Measurements from ENCODE around the gene SCART1. TPM values are rescaled to one million over a fixed set of nuclear protein-coding genes. Genes with fewer than 3 reads are reported as not detected.

Gene SCART1
- polyA plus RNA-seq, 3 donors, result 2.1 to 3.9 (median 2.2) TPM

DNA sequence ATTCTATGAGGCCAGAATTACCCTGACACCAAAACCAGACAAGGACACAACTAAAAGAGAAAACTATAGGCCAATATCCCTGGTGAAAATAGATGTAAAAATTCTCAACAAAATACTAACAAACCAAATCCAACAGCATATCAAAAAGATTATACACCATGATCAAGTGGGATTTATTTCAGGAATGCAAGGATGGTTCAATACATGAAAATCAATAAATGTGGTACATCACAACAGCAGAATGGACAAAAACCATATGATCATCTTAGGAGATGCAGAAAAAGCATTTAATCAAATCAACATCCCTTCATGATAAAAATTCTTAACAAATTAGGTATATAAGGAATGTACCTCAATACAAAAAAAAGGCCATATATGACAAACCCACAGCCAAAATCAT lies 5.6 kb upstream of the SCART1 start:
- no peak for DNase-seq (ENCODE audit: extremely low read depth in 1 of 11, low read depth in 9 of 11, low spot score in 4 of 11)

GRCh38 chr10:133451346-133451745 lies 2.4 kb upstream of the SCART1 start:
- DNase-seq (ENCODE audit: extremely low read depth in 1 of 11, low read depth in 9 of 11, low spot score in 4 of 11), result no peak

DNA sequence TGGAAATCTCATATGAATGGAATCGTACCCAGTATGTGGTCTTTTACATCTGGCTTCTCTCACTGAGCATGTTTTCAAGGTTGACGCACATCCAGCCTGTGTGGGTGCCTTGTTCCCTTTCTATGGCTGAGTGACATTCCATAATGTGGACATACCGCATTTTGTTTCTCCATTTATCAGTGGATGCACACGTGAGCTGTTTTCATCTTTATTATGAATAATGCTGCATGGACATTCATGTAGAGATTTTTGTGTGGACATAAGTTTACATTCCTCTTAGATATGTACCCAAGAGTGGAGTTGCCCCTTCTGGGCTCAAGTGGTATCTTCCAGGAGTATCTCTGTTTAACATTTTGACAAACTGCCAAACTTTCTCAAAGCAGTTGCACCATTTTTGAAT lies 1.3 kb upstream of the SCART1 start:
- no peak for DNase-seq (ENCODE audit: extremely low read depth in 1 of 11, low read depth in 9 of 11, low spot score in 4 of 11)

GRCh38 chr10:133454204-133454893 lies 604 bp downstream of the SCART1 start:
- DNase-seq (ENCODE audit: extremely low read depth in 1 of 11, low read depth in 9 of 11, low spot score in 4 of 11), result no peak

DNA sequence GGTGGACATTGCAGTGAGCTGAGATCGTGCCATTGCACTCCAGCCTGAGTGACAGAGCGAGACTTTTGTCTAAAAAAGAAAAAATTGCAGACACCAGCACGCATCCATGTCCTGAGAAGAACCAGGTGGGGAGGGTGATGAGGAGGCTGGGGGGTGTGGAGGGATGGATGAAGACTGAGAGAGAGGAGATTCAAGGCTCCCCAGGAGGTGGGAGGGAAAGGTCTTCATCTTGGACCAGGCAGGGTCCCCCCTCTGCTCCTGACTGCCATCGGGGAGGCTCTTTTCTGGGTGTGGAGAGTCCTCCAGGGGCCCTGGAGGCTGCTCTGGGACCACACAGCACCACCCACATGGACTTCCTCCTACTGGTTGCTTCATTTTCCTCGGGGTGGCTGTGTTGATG lies 1.5 kb downstream of the SCART1 start:
- no peak for DNase-seq (ENCODE audit: extremely low read depth in 1 of 11, low read depth in 9 of 11, low spot score in 4 of 11)

GRCh38 chr10:133455611-133456031 lies 1.9 kb downstream of the SCART1 start:
- DNase-seq (ENCODE audit: extremely low read depth in 1 of 11, low read depth in 9 of 11, low spot score in 4 of 11), result no peak

- DNase-seq (ENCODE audit: extremely low read depth in 1 of 11, low read depth in 9 of 11, low spot score in 4 of 11), result no peak
Measured at GRCh38 chr10:133456041-133456951, 2.6 kb downstream of the SCART1 start.

- DNase-seq (ENCODE audit: extremely low read depth in 1 of 11, low read depth in 9 of 11, low spot score in 4 of 11), result no peak
Measured at GRCh38 chr10:133457100-133457841, 3.5 kb downstream of the SCART1 start.

DNA sequence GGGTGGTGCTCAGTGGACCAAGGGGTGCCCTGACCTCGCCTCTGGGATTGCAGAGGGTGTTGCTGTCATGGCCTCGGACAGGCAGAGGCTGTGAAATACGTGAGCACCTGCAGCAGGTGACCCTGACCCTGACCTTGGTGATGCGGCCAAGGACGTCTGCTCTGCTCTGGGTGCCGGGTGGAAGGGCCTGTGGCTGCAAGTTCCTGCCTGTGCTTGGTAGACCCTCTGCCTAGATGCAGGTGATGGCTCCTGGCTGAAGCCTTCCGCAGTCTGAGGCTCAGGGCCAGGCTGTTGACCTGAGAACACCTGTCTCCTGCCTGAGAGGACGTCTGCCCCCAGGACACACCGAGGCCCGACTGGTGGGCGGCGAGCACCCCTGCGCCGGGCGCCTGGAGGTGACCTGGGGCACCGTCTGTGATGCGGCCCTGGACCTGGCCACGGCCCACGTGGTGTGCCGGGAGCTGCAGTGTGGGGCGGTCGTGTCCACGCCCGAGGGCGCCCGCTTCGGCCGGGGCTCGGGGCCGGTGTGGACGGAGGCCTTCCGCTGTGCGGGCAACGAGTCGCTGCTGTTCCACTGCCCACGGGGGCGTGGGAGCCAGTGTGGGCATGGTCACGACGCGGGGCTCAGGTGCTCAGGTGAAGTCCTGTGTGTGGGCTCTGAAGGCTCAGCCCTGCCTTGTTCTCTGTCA lies 4.4 kb downstream of the SCART1 start:
- DNase-seq (ENCODE audit: extremely low read depth in 1 of 11, low read depth in 9 of 11, low spot score in 4 of 11), result no peak

GRCh38 chr10:133458710-133459453 lies 5.1 kb downstream of the SCART1 start:
- DNase-seq (ENCODE audit: extremely low read depth in 1 of 11, low read depth in 9 of 11, low spot score in 4 of 11), result no peak

DNA sequence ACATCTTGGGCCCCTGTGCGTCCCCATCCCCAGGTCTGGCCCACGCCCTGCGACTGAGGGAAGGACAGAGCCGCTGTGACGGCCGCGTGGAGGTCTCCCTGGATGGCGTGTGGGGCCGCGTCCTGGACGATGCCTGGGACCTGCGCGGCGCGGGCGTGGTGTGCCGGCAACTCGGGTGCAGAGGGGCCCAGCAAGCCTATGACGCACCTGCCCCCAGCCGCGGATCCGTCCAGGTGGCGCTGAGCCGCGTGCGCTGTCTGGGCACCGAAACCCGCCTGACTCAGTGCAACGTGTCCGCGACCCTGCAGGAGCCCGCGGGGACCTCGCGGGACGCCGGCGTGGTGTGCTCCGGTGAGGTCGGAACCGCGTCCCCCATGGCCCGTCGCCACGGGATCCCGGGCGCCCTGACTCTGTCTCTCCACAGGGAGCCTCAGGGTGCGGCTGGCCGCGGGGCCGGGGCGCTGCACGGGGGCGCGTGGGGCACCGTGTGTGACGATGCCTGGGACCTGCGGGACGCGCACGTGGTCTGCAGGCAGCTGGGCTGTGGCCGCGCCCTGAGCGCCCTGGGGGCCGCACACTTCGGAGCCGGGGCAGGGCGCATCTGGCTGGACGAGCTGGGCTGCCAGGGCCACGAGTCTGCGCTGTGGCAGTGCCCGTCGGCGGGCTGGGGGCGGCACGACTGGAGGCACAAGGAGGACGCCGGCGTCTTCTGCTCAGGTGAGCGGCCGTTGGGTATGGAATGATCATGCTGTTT lies 5.9 kb downstream of the SCART1 start:
- no peak for DNase-seq (ENCODE audit: extremely low read depth in 1 of 11, low read depth in 9 of 11, low spot score in 4 of 11)

DNA sequence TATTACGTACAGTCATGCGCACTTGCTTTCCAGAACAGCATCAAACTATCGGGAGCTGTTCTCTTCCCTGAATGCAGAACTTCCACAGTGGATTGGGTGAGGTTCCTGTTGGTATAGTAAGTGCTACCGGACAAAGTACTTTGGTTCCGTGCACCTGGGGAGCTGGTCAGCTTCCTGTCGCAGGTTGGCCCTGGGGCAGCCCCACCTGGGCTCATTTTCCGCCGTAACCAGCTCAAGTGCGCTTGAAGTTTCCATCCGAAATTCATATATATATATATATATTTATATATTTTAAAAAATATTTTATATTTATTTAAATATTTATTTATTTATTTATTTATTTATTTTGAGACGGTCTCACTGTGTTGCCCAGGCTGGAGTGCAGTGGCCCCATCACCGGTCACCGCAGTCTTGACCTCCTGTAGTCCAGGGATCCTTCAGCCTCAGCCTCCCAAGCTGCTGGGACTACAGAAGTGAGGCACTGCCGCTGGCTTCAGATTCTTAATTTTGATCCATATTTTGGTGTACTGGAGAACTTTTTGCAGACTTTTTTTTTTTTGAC lies 6.5 kb downstream of the SCART1 start:
- DNase-seq (ENCODE audit: extremely low read depth in 1 of 11, low read depth in 9 of 11, low spot score in 4 of 11), result no peak

DNA sequence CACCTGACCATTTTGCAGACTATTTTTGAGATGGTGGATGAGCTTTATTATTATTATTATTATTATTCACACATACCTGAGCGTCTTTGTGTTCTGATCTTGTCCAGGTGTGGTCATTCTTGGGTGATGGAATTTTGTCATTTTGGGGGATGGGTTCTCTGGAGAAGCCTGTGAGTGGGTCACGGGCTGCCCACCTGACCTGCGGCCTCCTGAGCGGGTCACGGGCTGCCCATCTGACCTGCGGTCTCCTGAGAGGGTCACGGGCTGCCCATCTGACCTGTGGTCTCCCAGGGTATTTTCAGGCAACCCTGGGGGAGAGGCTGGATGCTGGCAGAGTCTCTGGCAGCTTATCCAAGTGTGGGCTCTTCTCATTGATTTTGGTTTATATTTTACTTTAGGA lies 7.3 kb downstream of the SCART1 start:
- DNase-seq (ENCODE audit: extremely low read depth in 1 of 11, low read depth in 9 of 11, low spot score in 4 of 11), result no peak

- DNase-seq (ENCODE audit: extremely low read depth in 1 of 11, low read depth in 9 of 11, low spot score in 4 of 11), result no peak
Measured at GRCh38 chr10:133461841-133462240, 8.1 kb downstream of the SCART1 start.

DNA sequence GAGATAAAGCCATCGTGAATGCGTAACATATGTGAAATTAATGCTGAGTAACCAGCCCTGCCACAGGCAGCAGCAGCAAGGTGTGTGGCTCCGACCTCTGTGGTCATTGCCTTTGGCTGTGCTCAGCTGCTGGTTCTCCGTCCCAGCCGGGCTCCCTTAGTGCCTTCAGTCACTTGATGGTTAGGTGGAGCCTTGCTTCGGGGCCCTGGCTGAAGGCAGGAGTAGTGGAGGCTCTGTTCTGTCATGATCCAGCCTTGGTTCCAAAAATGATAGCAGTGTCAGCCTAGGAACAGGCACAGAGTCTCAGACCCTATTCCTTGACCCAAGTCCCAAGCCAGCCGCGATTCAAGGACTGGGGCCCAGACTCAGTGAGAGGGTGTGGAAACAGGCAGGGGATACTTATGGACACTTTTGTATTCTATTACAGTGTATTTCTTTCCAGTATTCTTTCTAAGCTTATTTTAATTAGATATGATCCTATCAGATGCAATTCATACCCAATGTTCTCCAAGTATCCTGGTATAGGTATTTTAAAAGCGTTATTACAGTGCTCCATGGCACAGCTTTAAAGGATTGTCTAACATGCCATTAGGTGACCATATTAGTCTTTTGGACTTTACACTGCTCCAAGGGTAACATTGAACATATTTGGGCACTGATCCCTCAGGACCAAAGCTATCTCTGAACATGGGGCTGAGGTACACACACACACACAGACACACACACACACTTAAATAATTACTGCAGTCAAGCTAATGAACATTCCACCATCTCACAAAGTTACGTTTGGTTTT lies 9.0 kb downstream of the SCART1 start:
- DNase-seq (ENCODE audit: extremely low read depth in 1 of 11, low read depth in 9 of 11, low spot score in 4 of 11), result no peak

- no peak for DNase-seq (ENCODE audit: extremely low read depth in 1 of 11, low read depth in 9 of 11, low spot score in 4 of 11)
Measured at GRCh38 chr10:133464582-133465031, 10.9 kb downstream of the SCART1 start.

Data from renal cortex interstitium (tissue), 11 donors.